Measurements from ENCODE around the gene UGT1A5.

UGT1A5 gene

DNA sequence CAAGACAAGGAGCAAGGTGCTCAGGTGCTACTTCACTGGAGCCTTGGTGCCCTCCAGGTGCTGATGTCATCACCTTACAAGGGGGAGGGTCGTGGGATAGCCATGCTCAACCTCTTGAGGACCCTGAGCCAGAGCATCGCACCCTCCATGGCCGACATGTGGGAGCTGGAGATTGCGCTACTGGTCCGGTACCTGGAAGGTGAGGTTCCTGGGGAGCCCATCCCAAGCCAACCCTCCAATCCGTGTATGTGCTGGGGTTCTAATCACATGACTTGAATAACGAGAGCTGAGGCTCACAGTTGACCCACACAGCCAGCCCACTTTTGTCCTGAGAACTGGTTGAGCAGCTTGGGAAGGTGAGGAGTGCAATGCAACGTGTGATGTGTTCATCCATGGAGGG lies 91.3 kb downstream of the UGT1A5 start:
- in situ Hi-C loops (cut with MboI; ENCODE audit: low sequenced_read_pairs): no loop called here

DNA sequence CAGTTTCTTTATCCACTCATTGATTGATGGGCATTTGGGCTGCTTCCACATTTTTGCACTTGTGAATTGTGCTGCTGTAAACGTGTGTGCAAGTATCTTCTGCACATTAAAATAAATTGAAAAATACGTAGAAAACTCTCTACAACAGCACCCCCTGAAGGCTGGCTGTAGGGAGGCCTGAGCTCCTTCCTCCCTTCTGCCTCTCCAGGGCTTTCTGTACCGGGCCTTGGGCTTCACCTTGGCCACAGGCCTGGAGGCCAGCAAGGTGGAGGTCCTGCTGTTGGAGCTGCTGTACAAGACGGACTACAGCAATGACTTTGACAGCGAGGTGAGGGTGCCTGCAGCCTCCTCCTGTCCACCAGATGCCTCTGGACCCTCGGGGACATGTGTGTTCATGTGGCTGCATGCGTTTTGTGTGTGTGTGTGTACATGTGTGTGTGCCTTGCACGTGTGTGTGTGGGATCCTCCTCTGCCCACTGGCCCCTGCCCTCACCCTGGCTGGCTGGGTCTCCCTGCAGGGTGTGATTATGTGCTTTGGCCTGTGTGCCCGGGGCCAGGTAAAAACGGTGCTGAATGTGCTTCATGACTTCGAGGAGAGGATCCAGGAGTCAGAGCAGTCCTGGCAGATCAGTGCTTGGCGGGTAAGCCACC lies 94.6 kb downstream of the UGT1A5 start:
- in situ Hi-C loops (cut with MboI; ENCODE audit: low sequenced_read_pairs): no loop called here

DNA sequence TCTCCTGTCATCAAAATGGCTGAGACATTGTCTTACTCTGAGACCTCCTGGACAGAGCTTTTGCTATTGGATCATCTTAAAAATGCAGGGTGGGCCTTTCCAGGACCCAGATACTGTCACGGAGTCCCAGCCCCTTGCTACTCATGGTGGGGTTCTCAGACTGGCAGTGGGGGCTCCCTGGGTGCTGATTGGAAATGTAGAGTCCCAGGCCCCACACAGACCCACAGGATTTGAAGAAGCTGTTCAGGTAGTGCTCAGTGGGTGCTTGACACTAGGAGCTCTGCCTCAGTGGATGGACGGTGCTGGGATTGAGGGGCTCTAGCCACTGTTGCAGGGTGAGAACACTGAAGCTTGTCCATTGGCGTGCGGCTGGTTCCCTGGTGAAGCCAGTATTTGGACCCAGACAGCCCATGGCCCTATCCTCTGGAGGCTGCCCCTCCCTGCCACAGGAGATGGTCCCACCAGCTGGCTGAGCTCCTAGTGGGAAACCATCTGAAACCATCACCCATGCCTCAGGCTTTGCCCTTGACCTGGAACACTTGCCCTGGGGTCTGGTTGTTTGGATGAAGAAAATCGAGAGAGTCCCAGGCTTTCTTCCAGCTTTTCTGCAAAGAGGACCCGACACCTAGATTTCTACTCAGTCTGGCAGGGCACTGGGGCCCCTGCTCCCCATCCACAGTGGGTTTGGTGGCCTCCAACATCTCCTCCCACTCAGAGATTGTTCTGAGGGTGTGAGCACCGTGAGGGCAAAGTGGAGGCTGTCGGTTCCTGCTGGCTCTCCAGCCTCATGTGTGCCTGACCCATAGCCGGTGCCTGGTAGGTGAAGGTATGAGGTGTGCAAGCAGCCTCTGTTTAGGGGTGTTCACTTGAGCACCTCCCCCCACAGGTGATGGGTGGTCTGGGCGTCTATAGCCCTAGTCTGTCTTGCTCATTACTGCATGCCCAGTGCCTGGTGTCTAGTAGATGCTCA lies 95.5 kb downstream of the UGT1A5 start:
- in situ Hi-C loops (cut with MboI; ENCODE audit: low sequenced_read_pairs): no loop called here

DNA sequence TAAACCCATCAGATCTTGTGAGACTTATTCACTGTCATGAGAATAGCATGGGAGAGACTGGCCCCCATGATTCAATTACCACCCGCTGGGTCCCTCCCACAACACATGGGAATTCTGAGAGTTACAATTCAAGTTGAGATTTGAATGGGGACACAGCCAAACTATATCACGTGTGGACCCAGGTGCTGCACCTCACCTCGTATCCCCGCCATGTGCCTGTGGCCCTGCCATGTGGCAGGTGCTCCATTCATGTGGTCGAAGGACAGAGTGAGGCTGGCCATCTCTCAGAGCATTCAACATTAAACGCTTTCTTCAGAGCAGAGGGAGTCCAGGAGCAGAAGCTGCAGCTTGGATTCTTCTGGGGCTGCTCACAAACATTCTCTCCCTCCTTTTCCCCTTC lies 97.7 kb downstream of the UGT1A5 start:
- in situ Hi-C loops (cut with MboI; ENCODE audit: low sequenced_read_pairs): no loop called here

DNA sequence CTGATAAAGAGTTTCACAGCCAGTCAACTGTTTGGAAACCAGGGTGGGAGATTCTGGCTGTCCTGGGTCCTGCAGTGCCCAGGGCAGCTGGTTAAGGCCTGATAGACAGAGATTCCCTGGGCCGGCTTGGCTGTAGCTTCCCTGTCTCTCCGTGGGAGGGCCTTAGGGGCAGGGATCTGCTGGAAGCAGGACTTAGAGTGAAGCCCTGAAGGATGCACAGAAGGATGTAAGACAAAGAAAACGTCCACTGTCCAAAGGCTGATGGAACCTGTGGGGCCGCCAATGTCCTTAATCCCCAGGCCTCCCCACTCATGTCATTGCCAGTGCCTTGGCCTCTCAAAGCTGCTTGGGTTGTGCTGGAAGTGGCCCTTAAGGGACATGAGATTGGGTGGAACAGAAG lies 98.4 kb downstream of the UGT1A5 start:
- in situ Hi-C loops (cut with MboI; ENCODE audit: low sequenced_read_pairs): no loop called here

DNA sequence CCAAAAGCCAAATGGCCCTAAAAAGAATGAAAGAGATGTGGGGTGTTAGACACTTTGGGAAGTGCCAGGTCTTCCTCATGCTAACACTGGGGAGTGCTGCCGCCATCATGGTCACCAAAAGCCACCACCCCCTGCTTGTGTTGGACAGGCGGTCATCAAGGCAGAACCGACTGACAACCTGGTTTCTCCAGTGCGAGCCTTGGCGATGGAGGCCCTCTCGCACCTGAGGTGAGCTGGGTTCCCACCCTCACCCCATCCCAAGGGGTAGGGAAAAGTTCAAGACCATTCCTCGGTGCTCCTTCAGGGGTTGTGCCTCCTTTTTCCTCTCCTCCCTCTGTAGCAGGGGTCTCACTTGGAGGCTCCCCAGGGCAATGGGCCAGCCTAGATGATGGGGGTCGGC lies 99.0 kb downstream of the UGT1A5 start:
- in situ Hi-C loops (cut with MboI; ENCODE audit: low sequenced_read_pairs): no loop called here

DNA sequence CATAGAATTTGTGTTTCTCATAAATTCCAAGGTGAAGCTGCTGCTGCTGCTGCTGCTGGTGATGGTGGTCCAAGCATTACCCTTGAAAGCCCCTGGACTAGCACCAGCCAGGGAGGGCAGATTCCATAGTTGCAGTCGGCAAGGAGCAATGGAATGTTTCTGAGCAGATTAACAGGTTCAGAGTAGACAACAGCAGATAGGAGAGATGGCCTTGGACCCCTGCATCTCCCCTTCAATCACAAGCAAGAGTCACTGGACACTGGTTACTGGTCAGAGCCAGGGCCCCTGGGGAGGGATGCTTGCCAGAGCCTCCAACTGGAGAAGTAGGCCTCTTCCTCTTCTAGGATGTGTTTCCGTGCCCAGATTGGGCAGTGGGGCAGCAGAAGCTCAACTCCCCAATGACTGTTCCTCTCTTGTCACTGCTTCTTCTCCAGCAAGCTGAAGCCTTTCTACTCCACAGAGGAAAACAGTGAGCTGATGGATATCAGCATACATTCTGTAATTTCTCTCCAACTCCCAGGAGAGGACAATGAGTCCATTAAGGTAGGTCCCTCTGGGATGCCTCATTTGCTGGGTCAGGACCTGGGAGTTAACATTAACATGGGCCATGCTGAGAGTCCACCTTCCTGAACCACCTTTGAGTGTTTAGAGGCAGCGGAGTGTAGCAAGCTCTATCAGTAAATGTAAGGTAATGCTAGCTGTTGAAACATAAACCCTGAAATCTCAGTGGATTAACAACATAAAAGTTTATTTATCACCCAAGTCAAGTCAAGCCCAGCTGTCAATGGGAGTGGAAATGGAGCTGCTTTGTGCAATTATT lies 100.7 kb downstream of the UGT1A5 start:
- in situ Hi-C loops (cut with MboI; ENCODE audit: low sequenced_read_pairs): no loop called here

DNA sequence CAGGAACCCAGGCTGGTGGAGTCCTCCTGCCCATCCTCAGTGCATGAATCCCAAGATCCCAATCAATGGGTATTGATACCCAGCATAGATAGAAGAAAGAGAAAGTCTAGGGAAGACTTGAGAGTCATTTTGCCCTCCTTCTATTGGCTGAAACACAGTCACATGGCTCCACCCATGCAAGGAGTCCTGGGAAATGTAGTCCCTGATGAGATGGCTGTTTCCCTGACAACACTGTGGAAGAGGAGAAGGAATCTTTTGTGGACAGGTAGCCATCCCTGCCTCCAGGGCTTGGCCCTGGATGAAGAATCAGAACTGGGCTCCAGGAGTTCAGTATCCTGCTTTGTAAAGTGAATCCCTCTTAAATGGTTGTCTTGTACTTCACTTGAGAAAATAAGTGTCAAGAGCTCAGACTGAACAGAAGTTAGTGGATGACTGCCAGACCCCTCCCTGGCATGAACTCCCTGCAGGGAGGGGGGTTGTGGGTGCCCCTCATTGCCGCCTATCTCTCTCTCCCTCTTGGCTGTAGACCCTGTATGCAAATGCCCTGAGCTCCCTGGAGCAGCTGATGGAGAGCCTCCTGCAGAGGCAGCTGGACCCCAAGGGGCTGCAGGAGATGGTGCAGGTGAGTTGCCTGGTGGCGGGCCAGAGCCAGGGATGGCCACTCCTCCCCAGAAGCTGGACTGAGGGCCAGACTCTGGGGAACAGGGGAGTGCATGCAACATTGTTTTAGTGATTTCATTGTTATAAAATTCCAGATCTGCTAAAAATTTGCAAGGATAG lies 101.5 kb downstream of the UGT1A5 start:
- in situ Hi-C loops (cut with MboI; ENCODE audit: low sequenced_read_pairs): no loop called here

DNA sequence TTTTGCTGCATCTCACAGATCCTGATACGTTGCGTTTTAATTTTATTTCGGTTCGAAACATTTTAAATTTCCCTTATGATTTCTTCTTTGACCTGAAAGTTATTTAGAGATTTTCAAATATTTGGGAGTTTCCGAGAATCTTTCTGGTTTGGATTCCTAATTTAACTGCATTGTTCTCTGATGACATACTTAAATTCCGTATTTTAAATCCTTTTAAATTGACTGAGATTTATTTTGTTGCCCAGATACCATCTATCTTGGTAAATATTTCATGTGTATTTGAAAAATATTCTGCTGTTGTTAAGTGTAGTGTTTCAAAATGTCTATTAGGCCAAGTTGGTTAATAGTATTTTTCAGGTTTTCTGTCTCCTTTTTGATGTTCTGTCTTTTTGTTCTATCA lies 103.2 kb downstream of the UGT1A5 start:
- in situ Hi-C loops (cut with MboI; ENCODE audit: low sequenced_read_pairs): no loop called here

DNA sequence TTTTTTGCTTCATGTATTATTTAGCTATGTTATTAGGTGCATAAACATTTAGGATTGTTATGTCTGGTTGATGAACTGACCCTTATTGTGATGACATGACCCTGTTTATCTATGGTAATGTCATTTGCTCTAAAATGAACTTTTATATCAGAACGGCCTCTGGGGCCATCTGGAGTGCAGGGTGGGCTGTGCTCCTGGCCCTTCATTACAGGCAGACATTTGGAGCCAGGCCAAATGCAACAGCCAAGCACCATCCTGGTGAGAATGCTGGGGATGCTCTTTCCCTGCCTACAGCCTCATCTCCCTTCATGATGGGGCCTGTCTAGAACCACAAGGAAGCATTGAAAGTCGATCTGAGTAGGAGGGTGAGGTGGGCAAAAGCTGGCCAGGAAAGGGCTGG lies 103.6 kb downstream of the UGT1A5 start:
- in situ Hi-C loops (cut with MboI; ENCODE audit: low sequenced_read_pairs): no loop called here

DNA sequence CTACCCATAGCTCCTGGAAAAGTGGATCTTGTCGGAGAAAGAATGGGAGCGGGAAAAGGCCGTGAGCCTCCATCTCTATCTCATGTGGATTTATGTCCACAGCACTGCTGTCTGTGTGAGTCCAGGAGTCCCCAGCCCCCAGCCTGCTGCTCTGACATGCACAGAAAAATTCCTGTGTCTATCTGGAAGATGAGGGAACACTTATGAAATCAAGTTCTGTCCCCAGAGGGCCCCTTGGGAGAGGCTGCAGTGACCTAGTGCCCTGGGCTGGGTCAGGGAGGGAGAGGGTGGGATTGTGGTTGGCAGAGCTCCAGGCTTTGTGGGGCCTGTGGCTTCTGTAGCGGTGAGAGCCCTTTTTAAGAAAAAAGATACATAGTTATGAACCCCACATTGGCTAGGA lies 104.1 kb downstream of the UGT1A5 start:
- in situ Hi-C loops (cut with MboI; ENCODE audit: low sequenced_read_pairs): no loop called here

DNA sequence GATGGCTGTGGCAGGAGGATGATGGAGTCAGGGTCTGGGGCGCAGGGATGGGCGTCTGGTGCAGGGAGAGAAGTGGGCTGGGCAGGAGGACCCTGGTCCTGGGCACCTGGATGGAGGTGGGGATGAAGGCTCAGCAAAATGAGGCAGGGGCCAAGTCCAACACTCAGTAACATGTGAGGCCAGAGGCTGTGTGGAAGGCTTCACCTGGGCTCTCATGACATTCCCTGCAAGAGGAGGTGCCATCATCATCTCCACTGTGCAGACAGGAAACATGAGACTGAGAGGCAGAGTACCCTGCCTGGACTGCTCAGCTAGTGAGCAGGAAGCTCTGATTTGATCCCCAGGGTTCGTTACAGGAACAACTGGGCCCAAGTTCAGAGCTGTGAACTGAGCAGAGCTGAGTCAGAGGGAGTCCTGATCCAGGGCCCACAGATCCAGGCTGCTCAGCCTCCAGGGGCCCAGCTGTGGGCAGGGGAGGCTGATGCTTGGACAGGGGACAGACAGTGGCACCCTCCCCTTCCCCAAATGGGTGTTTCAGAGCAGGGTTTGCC lies 104.7 kb downstream of the UGT1A5 start:
- in situ Hi-C loops (cut with MboI; ENCODE audit: low sequenced_read_pairs): no loop called here

DNA sequence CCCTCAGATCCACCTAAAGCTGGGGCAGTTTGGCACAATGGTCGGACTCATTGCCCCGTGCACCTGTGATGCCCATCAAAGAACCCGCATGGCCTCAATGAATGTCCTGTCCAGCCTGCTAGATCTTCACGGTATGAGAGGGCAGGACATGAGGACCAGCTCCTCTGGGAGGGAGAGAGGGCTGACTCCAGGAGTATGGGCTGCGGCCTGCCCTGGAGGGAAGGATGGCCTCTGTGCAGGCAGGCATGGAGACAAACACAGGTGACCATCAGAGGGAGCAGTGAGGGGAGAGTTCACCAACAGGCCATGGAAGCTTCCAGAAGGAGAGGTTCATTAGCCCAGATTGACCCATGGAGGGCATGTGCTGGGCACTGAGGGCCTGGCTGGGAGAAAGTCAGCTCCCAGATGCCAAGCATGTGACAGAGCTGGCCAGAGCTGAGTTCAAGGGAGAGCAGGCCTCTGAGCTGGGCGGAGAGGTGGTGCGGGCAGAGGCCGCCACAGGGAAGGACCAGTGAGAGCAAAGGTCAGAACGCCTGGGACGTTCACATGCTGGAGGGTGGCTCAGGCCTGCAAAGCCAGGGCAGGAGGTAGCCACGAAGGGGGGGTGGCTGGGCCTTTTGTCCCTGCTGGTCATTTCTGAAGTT lies 105.4 kb downstream of the UGT1A5 start:
- in situ Hi-C loops (cut with MboI; ENCODE audit: low sequenced_read_pairs): no loop called here

DNA sequence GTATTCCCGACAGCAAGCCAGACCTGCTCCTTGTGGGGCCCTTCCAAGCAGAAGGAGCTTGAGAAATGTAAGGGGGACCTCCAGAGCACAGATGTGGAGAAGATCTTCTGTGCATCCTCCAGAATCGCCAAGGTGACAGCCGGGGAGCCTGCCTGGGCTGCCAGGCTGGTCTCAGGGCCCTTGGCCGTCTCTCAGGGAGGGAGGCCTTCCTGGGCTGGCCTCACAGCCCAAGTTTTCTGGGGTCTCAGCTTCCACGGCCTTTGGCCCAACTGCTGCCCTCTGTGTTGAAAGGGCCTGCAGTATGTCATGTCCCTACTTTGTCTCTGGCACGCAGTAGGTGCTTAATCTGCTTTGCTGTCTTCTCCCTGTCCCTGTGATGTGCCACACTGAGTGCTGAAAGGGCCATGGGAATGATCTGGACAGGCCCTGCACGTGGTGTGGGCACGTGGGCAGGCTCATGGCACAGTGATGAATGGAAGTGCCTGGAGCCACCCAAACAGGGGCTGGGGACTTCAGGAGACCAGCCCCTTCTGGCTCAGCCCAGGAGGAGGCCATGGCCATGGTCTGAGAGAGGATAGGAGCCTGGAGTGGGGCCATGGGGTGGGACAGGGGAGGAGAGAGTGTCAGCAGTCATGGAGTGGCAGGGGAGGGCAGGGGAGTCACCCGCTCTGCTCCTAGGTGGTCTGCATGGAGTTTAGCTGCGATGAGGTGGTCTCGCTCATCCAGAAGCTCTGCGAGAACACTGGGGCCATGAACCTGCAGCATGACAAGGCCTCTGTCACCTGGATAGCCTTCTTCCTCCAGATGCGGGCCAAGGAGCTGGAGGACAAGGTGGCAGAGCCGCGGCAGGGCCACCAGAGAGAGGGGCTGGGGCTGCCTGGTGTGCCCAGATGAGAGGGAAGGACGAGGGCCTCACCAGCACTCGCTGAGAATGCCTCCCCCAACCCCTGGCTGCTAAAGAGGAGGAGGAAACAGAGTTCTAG lies 106.2 kb downstream of the UGT1A5 start:
- in situ Hi-C loops (cut with MboI; ENCODE audit: low sequenced_read_pairs): no loop called here

DNA sequence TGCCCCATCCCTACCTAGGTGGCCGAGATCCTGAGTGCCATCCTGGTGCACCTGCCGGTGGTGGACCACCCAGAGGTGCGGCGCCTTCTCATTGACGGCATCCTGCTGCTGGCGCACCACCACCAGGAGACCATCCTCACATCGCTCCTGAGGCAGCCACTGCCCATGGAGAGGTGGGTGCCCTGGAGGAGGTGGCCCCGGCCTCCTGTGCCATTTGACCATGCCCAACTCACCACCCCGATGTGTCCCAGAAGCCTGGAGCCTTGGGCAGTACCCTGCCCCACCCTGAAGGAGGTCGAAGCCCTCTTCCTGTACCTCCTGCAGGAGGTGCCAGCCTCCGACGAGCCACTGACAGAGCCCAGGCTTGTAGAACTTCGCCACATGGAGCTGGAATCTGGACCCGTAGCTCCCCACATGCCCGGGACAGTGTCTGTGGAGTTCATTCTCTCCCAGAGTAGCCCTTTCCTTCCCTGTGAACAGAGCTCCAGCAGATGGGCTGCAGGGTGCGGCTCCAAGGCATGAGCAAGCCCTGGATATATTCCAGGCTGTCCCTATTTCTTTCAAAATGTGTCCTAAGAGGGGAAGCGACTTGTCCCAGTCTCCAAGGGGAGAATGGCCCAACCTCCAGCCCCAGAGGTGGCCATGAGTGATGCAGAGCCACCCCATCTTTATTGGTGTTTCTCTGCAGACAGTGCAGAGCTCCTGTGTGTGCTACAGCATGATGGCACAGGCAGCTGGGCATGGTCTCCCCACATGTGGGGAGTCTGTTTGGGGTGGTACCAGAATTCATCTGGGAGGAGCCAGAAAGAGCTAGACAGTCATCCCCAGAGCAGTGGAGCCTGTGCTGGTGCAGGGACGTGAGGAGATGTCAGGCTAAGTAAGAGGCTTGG lies 107.4 kb downstream of the UGT1A5 start:
- in situ Hi-C loops (cut with MboI; ENCODE audit: low sequenced_read_pairs): no loop called here

DNA sequence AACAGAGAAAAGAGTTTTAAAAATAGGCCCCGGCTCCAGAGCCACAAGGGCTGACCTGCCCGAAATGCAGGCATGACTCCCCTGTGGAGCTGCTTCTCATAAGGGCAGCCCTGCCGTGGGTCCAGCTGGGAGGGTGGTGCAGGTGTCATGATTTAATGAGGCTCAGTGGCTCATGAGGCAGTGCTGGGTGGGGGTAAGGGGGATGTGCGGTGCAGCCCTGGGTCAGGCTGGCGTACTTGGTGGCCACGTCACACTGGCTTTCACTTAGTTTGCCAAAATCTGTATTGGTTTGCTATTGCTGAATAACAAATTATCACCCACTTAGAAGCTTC lies 108.0 kb downstream of the UGT1A5 start:
- in situ Hi-C loops (cut with MboI; ENCODE audit: low sequenced_read_pairs): no loop called here

DNA sequence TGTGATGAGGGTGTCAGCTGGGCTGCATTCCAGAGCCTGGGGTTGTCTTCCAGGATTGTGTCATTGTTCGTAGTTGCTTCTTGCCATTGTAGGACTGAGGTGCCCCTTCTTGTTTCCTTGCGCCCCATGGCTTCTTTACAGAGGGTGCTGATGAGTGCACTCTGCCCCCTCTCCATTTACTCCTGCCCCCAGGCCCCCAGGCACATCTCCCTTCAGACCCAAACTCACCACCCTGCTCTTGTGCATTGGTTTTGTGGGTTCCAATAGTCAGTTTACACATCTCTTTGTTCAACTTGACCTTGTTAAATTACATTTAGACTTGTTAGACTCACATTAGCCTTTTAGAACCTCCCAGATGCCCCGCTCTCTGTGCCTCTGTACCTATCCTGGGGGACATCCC lies 108.5 kb downstream of the UGT1A5 start:
- in situ Hi-C loops (cut with MboI; ENCODE audit: low sequenced_read_pairs): no loop called here

DNA sequence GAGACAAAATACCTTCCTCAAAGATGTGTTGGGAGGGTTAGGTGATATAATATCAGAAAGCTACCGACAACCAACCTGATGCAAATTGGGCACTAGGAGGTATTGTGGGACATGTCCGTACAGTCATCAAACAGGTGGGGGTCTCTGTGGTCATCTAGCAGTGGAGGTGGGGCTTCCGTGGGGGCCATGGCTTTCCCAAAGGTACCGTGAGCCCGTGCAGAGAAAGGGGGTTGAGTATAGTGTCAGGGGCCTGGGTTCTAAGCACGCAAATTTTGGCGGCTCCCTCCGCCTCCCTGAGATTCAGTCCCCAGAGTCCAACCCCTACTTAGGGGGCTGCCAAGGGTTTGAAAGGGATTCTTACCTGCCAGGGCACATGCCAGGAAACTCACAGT lies 109.0 kb downstream of the UGT1A5 start:
- in situ Hi-C loops (cut with MboI; ENCODE audit: low sequenced_read_pairs): no loop called here

All from hTERT RPE-1 (cell line).